HG03457 (cell line): ENCODE measurements around the gene MAST2.
"Not testable (repeated sequence)": the region's sequence is repeated elsewhere in the genome, so short reads cannot be mapped to it uniquely, and the experiment has no call there.

Source experiments
- ATAC-seq: cut with Tn5 transposase; IDR thresholded peaks from one replicate; pipeline ENCODE4 v1.9.1; 2021; ENCODE audit warnings: moderate number of reproducible peaks; ENCODE audit not compliant: unreplicated experiment

The MAST2 gene

GRCh38 chr1:45809761-45810160, 6.3 kb downstream of the MAST2 start:
- no peak for ATAC-seq

GRCh38 chr1:45814776-45815175, 11.4 kb downstream of the MAST2 start:
- no peak for ATAC-seq

- no peak for ATAC-seq
These were observed 12.5 kb downstream of the MAST2 start for GRCh38 chr1:45815667-45816458.

GRCh38 chr1:45820173-45820572, 16.8 kb downstream of the MAST2 start:
- no peak for ATAC-seq

- ATAC-seq, result no peak
These were observed 17.4 kb downstream of the MAST2 start for GRCh38 chr1:45820788-45821187.

- no peak for ATAC-seq
These were observed 19.2 kb downstream of the MAST2 start for GRCh38 chr1:45822644-45823043.

GRCh38 chr1:45824607-45825006, 21.2 kb downstream of the MAST2 start:
- no peak for ATAC-seq

- no peak for ATAC-seq
These were observed 23.8 kb downstream of the MAST2 start for GRCh38 chr1:45827256-45827655.

- ATAC-seq, result no peak
These were observed 25.4 kb downstream of the MAST2 start for GRCh38 chr1:45828841-45829240.

GRCh38 chr1:45833361-45833760, 29.9 kb downstream of the MAST2 start:
- ATAC-seq, result no peak

GRCh38 chr1:45834689-45835088, 31.3 kb downstream of the MAST2 start:
- ATAC-seq, result no peak

GRCh38 chr1:45836451-45836850, 33.0 kb downstream of the MAST2 start:
- no peak for ATAC-seq

- ATAC-seq, result not testable (repeated sequence)
These were observed 33.4 kb downstream of the MAST2 start for GRCh38 chr1:45836861-45837260.

- ATAC-seq, result not testable (repeated sequence)
These were observed 34.9 kb downstream of the MAST2 start for GRCh38 chr1:45838322-45838721.

- ATAC-seq, result no peak
These were observed 37.3 kb downstream of the MAST2 start for GRCh38 chr1:45840704-45841103.

GRCh38 chr1:45842786-45843185, 39.4 kb downstream of the MAST2 start:
- no peak for ATAC-seq

- no peak for ATAC-seq
These were observed 40.1 kb downstream of the MAST2 start for GRCh38 chr1:45843474-45843905.

GRCh38 chr1:45844000-45844399, 40.6 kb downstream of the MAST2 start:
- ATAC-seq, result not testable (repeated sequence)

- ATAC-seq, result no peak
These were observed 43.5 kb downstream of the MAST2 start for GRCh38 chr1:45846931-45847330.

- no peak for ATAC-seq
These were observed 44.7 kb downstream of the MAST2 start for GRCh38 chr1:45848097-45848496.

GRCh38 chr1:45848714-45849113, 45.3 kb downstream of the MAST2 start:
- no peak for ATAC-seq

GRCh38 chr1:45850017-45850416, 46.6 kb downstream of the MAST2 start:
- no peak for ATAC-seq

- no peak for ATAC-seq
These were observed 51.3 kb downstream of the MAST2 start for GRCh38 chr1:45854724-45855123.
